ENCODE measurements around the gene ATP11A.

DNA sequence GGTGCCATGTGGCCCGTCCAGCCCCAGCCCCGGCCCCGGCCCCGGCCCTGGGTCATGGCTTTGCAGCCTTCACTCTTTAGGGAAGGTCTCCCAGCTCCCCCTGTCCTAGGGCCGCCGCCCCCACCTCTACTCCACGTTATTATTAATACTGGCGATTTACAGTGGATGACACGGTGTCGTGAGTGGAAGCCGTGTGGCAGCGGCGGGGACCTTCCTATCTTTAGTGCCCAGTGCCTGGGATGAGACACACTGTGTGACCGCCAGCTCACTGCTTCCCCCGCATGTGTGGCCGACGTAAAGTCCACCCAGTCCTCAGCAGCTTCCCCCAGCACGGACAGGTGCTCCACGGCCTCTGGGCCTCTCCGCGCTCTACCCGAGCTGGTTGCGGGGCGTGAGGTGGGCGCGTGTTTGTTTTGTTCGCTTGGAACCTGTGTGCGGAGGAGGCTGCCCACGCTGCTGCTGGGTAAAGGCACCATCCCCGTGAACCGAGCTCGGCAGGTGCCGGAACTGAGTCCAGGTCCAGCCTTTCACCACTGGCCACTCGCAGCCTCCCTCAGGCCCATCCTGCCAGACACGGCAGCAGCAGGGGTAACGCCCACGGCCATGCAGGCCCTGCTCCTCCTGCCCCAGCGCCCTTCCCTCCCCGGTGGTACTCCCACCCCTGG, 208.2 kb downstream of the ATP11A start:
- TF ChIP-seq ZNF548 (tag by site-specific recombination; IDR thresholded peaks at IDR 0.05) (no peak), SCRT1 (tag by site-specific recombination; IDR thresholded peaks at IDR 0.05; ENCODE audit: borderline replicate concordance) (no peak), CTCF (tag by site-specific recombination; IDR thresholded peaks at IDR 0.05) (no peak), KLF8 (tag by site-specific recombination; IDR thresholded peaks at IDR 0.05) (no peak), YY1 (tag by site-specific recombination; IDR thresholded peaks at IDR 0.05) (no peak), HIC1 (tag by site-specific recombination; IDR thresholded peaks at IDR 0.05) (no peak), PBX3 (CRISPR knock-in tag; IDR thresholded peaks at IDR 0.05) (no peak), ZNF175 (tag by site-specific recombination; IDR thresholded peaks at IDR 0.05) (no peak), ZNF10 (tag by site-specific recombination; IDR thresholded peaks at IDR 0.05) (no peak)
- TF ChIP-seq, protein P1, sequence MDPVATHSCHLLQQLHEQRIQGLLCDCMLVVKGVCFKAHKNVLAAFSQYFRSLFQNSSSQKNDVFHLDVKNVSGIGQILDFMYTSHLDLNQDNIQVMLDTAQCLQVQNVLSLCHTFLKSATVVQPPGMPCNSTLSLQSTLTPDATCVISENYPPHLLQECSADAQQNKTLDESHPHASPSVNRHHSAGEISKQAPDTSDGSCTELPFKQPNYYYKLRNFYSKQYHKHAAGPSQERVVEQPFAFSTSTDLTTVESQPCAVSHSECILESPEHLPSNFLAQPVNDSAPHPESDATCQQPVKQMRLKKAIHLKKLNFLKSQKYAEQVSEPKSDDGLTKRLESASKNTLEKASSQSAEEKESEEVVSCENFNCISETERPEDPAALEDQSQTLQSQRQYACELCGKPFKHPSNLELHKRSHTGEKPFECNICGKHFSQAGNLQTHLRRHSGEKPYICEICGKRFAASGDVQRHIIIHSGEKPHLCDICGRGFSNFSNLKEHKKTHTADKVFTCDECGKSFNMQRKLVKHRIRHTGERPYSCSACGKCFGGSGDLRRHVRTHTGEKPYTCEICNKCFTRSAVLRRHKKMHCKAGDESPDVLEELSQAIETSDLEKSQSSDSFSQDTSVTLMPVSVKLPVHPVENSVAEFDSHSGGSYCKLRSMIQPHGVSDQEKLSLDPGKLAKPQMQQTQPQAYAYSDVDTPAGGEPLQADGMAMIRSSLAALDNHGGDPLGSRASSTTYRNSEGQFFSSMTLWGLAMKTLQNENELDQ (tag by site-specific recombination; IDR thresholded peaks at IDR 0.05; ENCODE audit: low read depth): no peak

All from HEK293 (cell line).